WTC11 (cell line): ENCODE data around the gene SCP2D1. TPM values are rescaled to one million over a fixed set of nuclear protein-coding genes. Genes with fewer than 3 reads are reported as not detected.

ENCODE experiments used
- ATAC-seq: fragments of 200-7000 bp; cut with Tn5 transposase; 2 replicates; pipeline ENCODE4 v1.10.0; 2021; ENCODE audit warnings: mild to moderate bottlenecking, moderate library complexity
- CTCF ChIA-PET: fragments of 300-600 bp; sonication (Branson Sonifier 250); formaldehyde crosslinking; loops from one replicate; lab custom pipeline; 2021; ENCODE audit warnings: antibody characterized with exemption; lab: Charles Lee
- POLR2A ChIA-PET: fragments of 350-600 bp; sonication (Branson Sonifier 250); formaldehyde crosslinking; loops from one replicate; lab custom pipeline; 2021; ENCODE audit warnings: antibody characterized with exemption; lab: Charles Lee
- DNase-seq: peaks from one replicate; pipeline ENCODE4 v3.0.0; 2021; ENCODE audit warnings: low spot score
- H3K27ac Mint-ChIP-seq: 2 replicates; pipeline ENCODE4 v1.8.0; 2021; ENCODE audit warnings: mixed read lengths
- H3K27me3 Mint-ChIP-seq: 2 replicates; pipeline ENCODE4 v1.8.0; 2021; ENCODE audit warnings: low read depth, mild to moderate bottlenecking, moderate library complexity, mixed read lengths
- H3K36me3 Mint-ChIP-seq: 2 replicates; pipeline ENCODE4 v1.8.0; 2021; ENCODE audit warnings: mixed read lengths
- H3K4me1 Mint-ChIP-seq: 2 replicates; pipeline ENCODE4 v1.8.0; 2022; ENCODE audit warnings: mixed read lengths
- H3K4me3 Mint-ChIP-seq: 2 replicates; pipeline ENCODE4 v1.8.0; 2021; ENCODE audit warnings: mild to moderate bottlenecking, moderate library complexity, mixed read lengths
- H3K9me3 Mint-ChIP-seq: 2 replicates; pipeline ENCODE4 v1.8.0; 2021; ENCODE audit warnings: mixed read lengths
- AR ChIP-seq: fragments of 250-450 bp; sonication (Bioruptor Pico); IDR thresholded peaks from 2 replicates; pipeline ENCODE4 v1.9.0; 2021; ENCODE audit warnings: mild to moderate bottlenecking
- CREM ChIP-seq: sonication (generic); formaldehyde crosslinking; IDR thresholded peaks from 2 replicates; pipeline ENCODE4 v1.8.1; 2022; ENCODE audit warnings: mild to moderate bottlenecking, missing genetic modification reagents, moderate library complexity
- EMX1 ChIP-seq: fragments of 250-450 bp; sonication (Bioruptor Pico); IDR thresholded peaks from 2 replicates; pipeline ENCODE4 v1.8.0; 2021; ENCODE audit warnings: mild to moderate bottlenecking
- FOXP1 ChIP-seq: sonication (generic); formaldehyde crosslinking; IDR thresholded peaks from 2 replicates; pipeline ENCODE4 v1.8.0; 2022; ENCODE audit warnings: missing genetic modification reagents, mild to moderate bottlenecking, moderate library complexity, borderline replicate concordance
- MLX ChIP-seq: sonication (generic); formaldehyde crosslinking; IDR thresholded peaks from 2 replicates; pipeline ENCODE4 v1.8.1; 2023; ENCODE audit warnings: mild to moderate bottlenecking, missing genetic modification reagents, moderate library complexity
- MYBL2 ChIP-seq: sonication (generic); formaldehyde crosslinking; IDR thresholded peaks from 2 replicates; pipeline ENCODE4 v1.8.1; 2023; ENCODE audit warnings: mild to moderate bottlenecking, moderate library complexity, missing genetic modification reagents
- NFE2L1 ChIP-seq: sonication (generic); formaldehyde crosslinking; IDR thresholded peaks from 2 replicates; pipeline ENCODE4 v1.8.1; 2023; ENCODE audit warnings: missing genetic modification reagents
- NR1H2 ChIP-seq: sonication (generic); formaldehyde crosslinking; IDR thresholded peaks from 2 replicates; pipeline ENCODE4 v1.9.0; 2021; ENCODE audit warnings: mild to moderate bottlenecking, moderate library complexity, missing genetic modification reagents
- NR3C1 ChIP-seq: sonication (generic); formaldehyde crosslinking; conservative IDR thresholded peaks from 2 replicates; pipeline ENCODE4 v1.8.1; 2023; ENCODE audit warnings: low read depth, mild to moderate bottlenecking, missing genetic modification reagents
- PREB ChIP-seq: sonication (generic); formaldehyde crosslinking; IDR thresholded peaks from 2 replicates; pipeline ENCODE4 v1.8.1; 2022; ENCODE audit warnings: mild to moderate bottlenecking, missing genetic modification reagents, moderate library complexity, borderline replicate concordance
- SMAD4 ChIP-seq: sonication (generic); formaldehyde crosslinking; IDR thresholded peaks from 2 replicates; pipeline ENCODE4 v1.8.0; 2022; ENCODE audit warnings: mild to moderate bottlenecking, missing genetic modification reagents
- ZBTB43 ChIP-seq: sonication (generic); formaldehyde crosslinking; IDR thresholded peaks from 2 replicates; pipeline ENCODE4 v1.8.1; 2023; ENCODE audit warnings: mild to moderate bottlenecking, missing genetic modification reagents
- ZNF121 ChIP-seq: sonication (generic); formaldehyde crosslinking; IDR thresholded peaks from 2 replicates; pipeline ENCODE4 v1.8.0; 2023; ENCODE audit warnings: missing genetic modification reagents
- ZNF138 ChIP-seq: sonication (generic); formaldehyde crosslinking; conservative IDR thresholded peaks from 2 replicates; pipeline ENCODE4 v1.8.1; 2022; ENCODE audit warnings: mild to moderate bottlenecking, moderate library complexity, missing genetic modification reagents
- ZNF232 ChIP-seq: sonication (generic); formaldehyde crosslinking; IDR thresholded peaks from 2 replicates; pipeline ENCODE4 v1.8.0; 2022; ENCODE audit warnings: mild to moderate bottlenecking, missing genetic modification reagents
- ZNF425 ChIP-seq: fragments of 250-450 bp; sonication (Bioruptor Pico); conservative IDR thresholded peaks from 2 replicates; pipeline ENCODE4 v1.9.0; 2021; ENCODE audit warnings: mild to moderate bottlenecking
- ZNF512 ChIP-seq: sonication (generic); formaldehyde crosslinking; IDR thresholded peaks from 2 replicates; pipeline ENCODE4 v1.8.1; 2022; ENCODE audit warnings: missing genetic modification reagents, borderline replicate concordance
- total RNA-seq: library from RNA; stranded (reverse); gene quantifications from 3 replicates; pipeline ENCODE4 v1.2.3, GENCODE V29; 2021

SCP2D1 gene
- total RNA-seq, 1 experiment from 2014 or later, result not detected

GRCh38 chr20:18781509-18781908 lies 32.1 kb upstream of the SCP2D1 start:
- TF ChIP-seq AR (no peak), CREM (CRISPR knock-in tag) (no peak), NR3C1 (CRISPR knock-in tag) (no peak), ZNF121 (CRISPR knock-in tag) (no peak), EMX1 (CRISPR knock-in tag) (no peak), NFE2L1 (CRISPR knock-in tag) (no peak), ZNF232 (CRISPR knock-in tag) (no peak), MLX (CRISPR knock-in tag) (no peak), SMAD4 (CRISPR knock-in tag) (no peak), ZNF425 (CRISPR knock-in tag) (no peak), ZNF138 (CRISPR knock-in tag) (no peak), MYBL2 (CRISPR knock-in tag) (no peak), ZNF512 (CRISPR knock-in tag) (no peak), FOXP1 (CRISPR knock-in tag) (no peak), PREB (CRISPR knock-in tag) (no peak), NR1H2 (CRISPR knock-in tag) (no peak), ZBTB43 (CRISPR knock-in tag) (no peak)
- DNase-seq (no peak), ATAC-seq (no peak)
- Mint-ChIP-seq H3K4me1 (peaks cover 3% of the 10 kb centered on the region; the same call in 1 of the 2 replicates), H3K27ac (no peak overlapping the region), H3K9me3 (peaks cover 27% of the 10 kb centered on the region), H3K4me3 (no peak overlapping the region), H3K36me3 (no peaks in the 10 kb centered on the region), H3K27me3 (no peaks in the 10 kb centered on the region; the same call in 1 of the 2 replicates)
- ChIA-PET POLR2A (no interaction called here), CTCF (no interaction called here)
